Colonic mucosa (tissue), 4 donors: ENCODE results near the gene SGSM1. TPM values are rescaled to one million over a fixed set of nuclear protein-coding genes. Genes with fewer than 3 reads are reported as not detected.

Experiments
- DNase-seq: peaks from one replicate; pipeline ENCODE4 v3.0.0-alpha.2; 2020
- H3K27ac ChIP-seq: fragments of 200-600 bp; one replicate; pipeline ENCODE4 v1.8.0; 2021
- H3K27me3 ChIP-seq: fragments of 200-600 bp; one replicate; pipeline ENCODE4 v1.8.0; 2021
- H3K36me3 ChIP-seq: fragments of 200-600 bp; one replicate; pipeline ENCODE4 v1.8.0; 2021
- H3K4me1 ChIP-seq: fragments of 200-600 bp; one replicate; pipeline ENCODE4 v1.8.0; 2021; ENCODE audit warnings: mild to moderate bottlenecking
- H3K4me3 ChIP-seq: fragments of 200-600 bp; one replicate; pipeline ENCODE4 v1.8.0; 2021
- H3K9ac ChIP-seq, 2 donors: one replicate each; pipeline ENCODE4 v1.7.0; 2013; ENCODE audit warnings: control low read depth in 2 of 2, low read depth in 2 of 2, low read length in 2 of 2
- H3K9me3 ChIP-seq: fragments of 200-600 bp; one replicate; pipeline ENCODE4 v1.8.0; 2021
- CTCF ChIP-seq: fragments of 200-600 bp; IDR thresholded peaks from one replicate; pipeline ENCODE4 v1.8.0; 2022; ENCODE audit warnings: antibody characterized with exemption, mild to moderate bottlenecking
- intact Hi-C: fragments of 100-400 bp; cut with DNase I; formaldehyde crosslinking; loops from one replicate; pipeline ENCODE4 v1.14.1; 2022
- total RNA-seq, 2 donors: library from RNA; stranded (reverse); fragmentation: NEBNext Ultra II Directional in 1 of 2; extraction: Animal tissue kit (Norgen Biotek cat#: 25700) in 1 of 2; gene quantifications; one replicate each; pipeline ENCODE4 v1.2.1, GENCODE V29; 2021
- donor health status: healthy.
- donor health status: DM: no; HTN: no; CAD: no.
- donor health status: DM: no; HTN: no; CAD: no.

Gene SGSM1
- total RNA-seq, 2 donors from 2014 or later: 3.3 to 3.9 TPM

- DNase-seq: no peak
- H3K4me3 ChIP-seq: no peak overlapping the region
- no peaks in the 10 kb centered on the region for H3K9me3 ChIP-seq
- H3K36me3 ChIP-seq: no peaks in the 10 kb centered on the region
- H3K27me3 ChIP-seq: no peaks in the 10 kb centered on the region
- TF ChIP-seq CTCF: no peak
- intact Hi-C loops: no loop called here
- H3K27ac ChIP-seq: no peak overlapping the region
- H3K4me1 ChIP-seq: no peaks in the 10 kb centered on the region
- no peak overlapping the region for H3K9ac ChIP-seq
Measured at GRCh38 chr22:24920029-24920428, 114.0 kb downstream of the SGSM1 start.

- Histone ChIP-seq H3K4me3 (no peak overlapping the region), H3K9me3 (no peaks in the 10 kb centered on the region), H3K9ac (no peak overlapping the region), H3K4me1 (no peaks in the 10 kb centered on the region), H3K27me3 (no peaks in the 10 kb centered on the region), H3K36me3 (no peaks in the 10 kb centered on the region), H3K27ac (no peak overlapping the region)
- intact Hi-C loops: no loop called here
- no peak for TF ChIP-seq CTCF
- no peak for DNase-seq
Measured at GRCh38 chr22:24925586-24926427, 119.8 kb downstream of the SGSM1 start.

GRCh38 chr22:24926428-24926725 lies 120.4 kb downstream of the SGSM1 start:
- Histone ChIP-seq H3K9me3 (no peaks in the 10 kb centered on the region), H3K4me3 (no peak overlapping the region), H3K36me3 (no peaks in the 10 kb centered on the region), H3K9ac (no peak overlapping the region), H3K27me3 (no peaks in the 10 kb centered on the region), H3K27ac (no peak overlapping the region), H3K4me1 (no peaks in the 10 kb centered on the region)
- no peak for DNase-seq
- intact Hi-C loops: no loop called here
- no peak for TF ChIP-seq CTCF

GRCh38 chr22:24926849-24927579 lies 121.0 kb downstream of the SGSM1 start:
- Histone ChIP-seq H3K4me3 (no peak overlapping the region), H3K27me3 (no peaks in the 10 kb centered on the region), H3K9me3 (no peaks in the 10 kb centered on the region), H3K36me3 (no peaks in the 10 kb centered on the region), H3K27ac (no peak overlapping the region), H3K9ac (no peak overlapping the region), H3K4me1 (no peaks in the 10 kb centered on the region)
- DNase-seq: no peak
- intact Hi-C loops: no loop called here
- TF ChIP-seq CTCF: no peak

GRCh38 chr22:24928322-24928721 lies 122.3 kb downstream of the SGSM1 start:
- Histone ChIP-seq H3K4me1 (no peaks in the 10 kb centered on the region), H3K4me3 (no peak overlapping the region), H3K9ac (no peak overlapping the region), H3K27me3 (no peaks in the 10 kb centered on the region), H3K36me3 (no peaks in the 10 kb centered on the region), H3K9me3 (no peaks in the 10 kb centered on the region), H3K27ac (no peak overlapping the region)
- intact Hi-C loops: no loop called here
- no peak for DNase-seq
- no peak for TF ChIP-seq CTCF
